KMS-11 (cell line): Measurements from ENCODE around the gene KLF15.
"Not testable (repeated sequence)": the region's sequence is repeated elsewhere in the genome, so short reads cannot be mapped to it uniquely, and the experiment has no call there.

ENCODE experiments used
- H2AFZ ChIP-seq: fragments of 200-600 bp; sonication (generic); 2 replicates; pipeline ENCODE4 v1.6.1; 2016; ENCODE audit warnings: antibody characterized with exemption, mixed run types, low read depth
- H3K27ac ChIP-seq: fragments of 200-600 bp; sonication (generic); 2 replicates; pipeline ENCODE4 v1.6.1; 2016; ENCODE audit warnings: mild to moderate bottlenecking, mixed run types
- H3K27me3 ChIP-seq: fragments of 200-600 bp; sonication (generic); 2 replicates; pipeline ENCODE4 v1.6.1; 2017; ENCODE audit warnings: mild to moderate bottlenecking, low read depth, mixed run types, moderate library complexity; ENCODE audit not compliant: insufficient read depth
- H3K36me3 ChIP-seq: fragments of 200-600 bp; sonication (generic); 2 replicates; pipeline ENCODE4 v1.6.1; 2017; ENCODE audit warnings: mild to moderate bottlenecking, mixed run types; ENCODE audit not compliant: insufficient read depth
- H3K4me1 ChIP-seq: fragments of 200-600 bp; sonication (generic); 2 replicates; pipeline ENCODE4 v1.6.1; 2016; ENCODE audit warnings: mild to moderate bottlenecking, low read depth, mixed run types; ENCODE audit not compliant: poor library complexity, severe bottlenecking
- H3K4me2 ChIP-seq: fragments of 200-600 bp; sonication (generic); 2 replicates; pipeline ENCODE4 v1.7.0; 2016; ENCODE audit warnings: mild to moderate bottlenecking, mixed run types
- H3K4me3 ChIP-seq: fragments of 200-600 bp; sonication (generic); IDR thresholded peaks from 2 replicates; pipeline ENCODE4 v1.6.1; 2017; ENCODE audit warnings: low read depth, low read length, mixed read lengths; ENCODE audit not compliant: insufficient read depth
- H3K79me2 ChIP-seq: fragments of 200-600 bp; sonication (generic); 2 replicates; pipeline ENCODE4 v1.6.1; 2016; ENCODE audit warnings: low read depth, mixed run types; ENCODE audit not compliant: insufficient read depth
- H3K9ac ChIP-seq: fragments of 200-600 bp; sonication (generic); 2 replicates; pipeline ENCODE4 v1.6.1; 2016; ENCODE audit warnings: mild to moderate bottlenecking, mixed run types
- H4K20me1 ChIP-seq: fragments of 200-600 bp; sonication (generic); 2 replicates; pipeline ENCODE4 v1.6.1; 2016; ENCODE audit warnings: mild to moderate bottlenecking, mixed run types; ENCODE audit not compliant: insufficient read depth
- TF ChIP-seq, protein P1 (sequence below): fragments of 200-600 bp; sonication (generic); conservative IDR thresholded peaks from 2 replicates; pipeline ENCODE4 v1.6.1; 2017; ENCODE audit warnings: low read depth, mild to moderate bottlenecking, antibody characterized with exemption, low read length, moderate library complexity, mixed read lengths

The KLF15 gene

GRCh38 chr3:126337980-126338651, 19.1 kb downstream of the KLF15 start:
- Histone ChIP-seq H3K36me3 (no peaks in the 10 kb centered on the region), H4K20me1 (no peaks in the 10 kb centered on the region), H3K79me2 (no peaks in the 10 kb centered on the region), H3K4me3 (no peak overlapping the region), H3K27me3 (no peaks in the 10 kb centered on the region; the same call in 1 of the 2 replicates), H3K27ac (no peak overlapping the region), H3K4me2 (no peak overlapping the region), H3K4me1 (no peaks in the 10 kb centered on the region), H3K9ac (no peak overlapping the region), H2AFZ (no peak overlapping the region)
- TF ChIP-seq, protein P1, sequence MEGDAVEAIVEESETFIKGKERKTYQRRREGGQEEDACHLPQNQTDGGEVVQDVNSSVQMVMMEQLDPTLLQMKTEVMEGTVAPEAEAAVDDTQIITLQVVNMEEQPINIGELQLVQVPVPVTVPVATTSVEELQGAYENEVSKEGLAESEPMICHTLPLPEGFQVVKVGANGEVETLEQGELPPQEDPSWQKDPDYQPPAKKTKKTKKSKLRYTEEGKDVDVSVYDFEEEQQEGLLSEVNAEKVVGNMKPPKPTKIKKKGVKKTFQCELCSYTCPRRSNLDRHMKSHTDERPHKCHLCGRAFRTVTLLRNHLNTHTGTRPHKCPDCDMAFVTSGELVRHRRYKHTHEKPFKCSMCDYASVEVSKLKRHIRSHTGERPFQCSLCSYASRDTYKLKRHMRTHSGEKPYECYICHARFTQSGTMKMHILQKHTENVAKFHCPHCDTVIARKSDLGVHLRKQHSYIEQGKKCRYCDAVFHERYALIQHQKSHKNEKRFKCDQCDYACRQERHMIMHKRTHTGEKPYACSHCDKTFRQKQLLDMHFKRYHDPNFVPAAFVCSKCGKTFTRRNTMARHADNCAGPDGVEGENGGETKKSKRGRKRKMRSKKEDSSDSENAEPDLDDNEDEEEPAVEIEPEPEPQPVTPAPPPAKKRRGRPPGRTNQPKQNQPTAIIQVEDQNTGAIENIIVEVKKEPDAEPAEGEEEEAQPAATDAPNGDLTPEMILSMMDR: no peak

GRCh38 chr3:126331812-126332336, 25.3 kb downstream of the KLF15 start:
- not testable (repeated sequence) for H3K4me2 ChIP-seq, H2AFZ ChIP-seq, H3K36me3 ChIP-seq, H3K9ac ChIP-seq, H3K79me2 ChIP-seq, H3K4me1 ChIP-seq, H3K27ac ChIP-seq, H3K4me3 ChIP-seq, H4K20me1 ChIP-seq, H3K27me3 ChIP-seq

- Histone ChIP-seq H3K4me1 (no peaks in the 10 kb centered on the region), H3K27me3 (no peaks in the 10 kb centered on the region), H3K9ac (no peak overlapping the region), H4K20me1 (no peaks in the 10 kb centered on the region), H3K36me3 (no peaks in the 10 kb centered on the region), H3K4me2 (no peak overlapping the region), H3K79me2 (no peaks in the 10 kb centered on the region), H2AFZ (no peak overlapping the region), H3K4me3 (no peak overlapping the region), H3K27ac (no peak overlapping the region)
- TF ChIP-seq, protein P1: no peak
These were observed 27.1 kb downstream of the KLF15 start for GRCh38 chr3:126329927-126330725.

GRCh38 chr3:126326629-126327028, 30.6 kb downstream of the KLF15 start:
- no peaks in the 10 kb centered on the region for H3K36me3 ChIP-seq
- H3K4me1 ChIP-seq: no peaks in the 10 kb centered on the region
- no peaks in the 10 kb centered on the region for H3K27me3 ChIP-seq
- H3K4me2 ChIP-seq: no peak overlapping the region
- H3K27ac ChIP-seq: no peak overlapping the region
- no peak overlapping the region for H3K9ac ChIP-seq
- H3K79me2 ChIP-seq: no peaks in the 10 kb centered on the region
- no peak overlapping the region for H2AFZ ChIP-seq
- no peaks in the 10 kb centered on the region for H4K20me1 ChIP-seq
- TF ChIP-seq, protein P1: no peak
- H3K4me3 ChIP-seq: no peak overlapping the region
